ENCODE data around the gene GNA15. TPM values are rescaled to one million over a fixed set of nuclear protein-coding genes. Genes with fewer than 3 reads are reported as not detected.

Gene GNA15
- total RNA-seq, 1 experiment from 2014 or later, result not detected

DNA sequence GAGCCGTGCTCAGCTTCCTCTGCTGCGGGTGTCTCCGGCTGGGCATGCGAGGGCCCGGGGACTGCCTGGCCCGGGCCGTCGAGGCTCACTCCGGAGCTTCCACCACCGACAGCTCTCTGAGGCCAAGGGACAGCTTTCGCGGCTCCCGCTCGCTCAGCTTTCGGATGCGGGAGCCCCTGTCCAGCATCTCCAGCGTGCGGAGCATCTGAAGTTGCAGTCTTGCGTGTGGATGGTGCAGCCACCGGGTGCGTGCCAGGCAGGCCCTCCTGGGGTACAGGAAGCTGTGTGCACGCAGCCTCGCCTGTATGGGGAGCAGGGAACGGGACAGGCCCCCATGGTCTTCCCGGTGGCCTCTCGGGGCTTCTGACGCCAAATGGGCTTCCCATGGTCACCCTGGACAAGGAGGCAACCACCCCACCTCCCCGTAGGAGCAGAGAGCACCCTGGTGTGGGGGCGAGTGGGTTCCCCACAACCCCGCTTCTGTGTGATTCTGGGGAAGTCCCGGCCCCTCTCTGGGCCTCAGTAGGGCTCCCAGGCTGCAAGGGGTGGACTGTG, 44.0 kb downstream of the GNA15 start:
- no peaks in the 10 kb centered on the region for H3K9me3 ChIP-seq
- H3K27me3 Mint-ChIP-seq (ENCODE audit: insufficient read depth, unreplicated experiment), result no peaks in the 10 kb centered on the region
- H3K27me3 ChIP-seq (replicated peaks; ENCODE audit: control insufficient read depth, insufficient read depth, low read length), result no peaks in the 10 kb centered on the region
- no peak overlapping the region for H3K4me3 ChIP-seq (ENCODE audit: low read depth, low read length)
- H3K27ac Mint-ChIP-seq (ENCODE audit: unreplicated experiment), result no peak overlapping the region
- ChIA-PET CTCF (interaction anchor here (0.6 kb wide), 1 partner anchor 19 kb away, joined by 5 read pairs; no protein-coding TSS in a partner anchor), POLR2A (no interaction called here)
- no peak overlapping the region for H3K4me3 Mint-ChIP-seq (ENCODE audit: unreplicated experiment)
- intact Hi-C loops (cut with micrococcal nuclease; ENCODE audit: unreplicated experiment), result no loop called here
- no peaks in the 10 kb centered on the region for H3K9me3 Mint-ChIP-seq (ENCODE audit: unreplicated experiment)
- TF ChIP-seq, protein P1, sequence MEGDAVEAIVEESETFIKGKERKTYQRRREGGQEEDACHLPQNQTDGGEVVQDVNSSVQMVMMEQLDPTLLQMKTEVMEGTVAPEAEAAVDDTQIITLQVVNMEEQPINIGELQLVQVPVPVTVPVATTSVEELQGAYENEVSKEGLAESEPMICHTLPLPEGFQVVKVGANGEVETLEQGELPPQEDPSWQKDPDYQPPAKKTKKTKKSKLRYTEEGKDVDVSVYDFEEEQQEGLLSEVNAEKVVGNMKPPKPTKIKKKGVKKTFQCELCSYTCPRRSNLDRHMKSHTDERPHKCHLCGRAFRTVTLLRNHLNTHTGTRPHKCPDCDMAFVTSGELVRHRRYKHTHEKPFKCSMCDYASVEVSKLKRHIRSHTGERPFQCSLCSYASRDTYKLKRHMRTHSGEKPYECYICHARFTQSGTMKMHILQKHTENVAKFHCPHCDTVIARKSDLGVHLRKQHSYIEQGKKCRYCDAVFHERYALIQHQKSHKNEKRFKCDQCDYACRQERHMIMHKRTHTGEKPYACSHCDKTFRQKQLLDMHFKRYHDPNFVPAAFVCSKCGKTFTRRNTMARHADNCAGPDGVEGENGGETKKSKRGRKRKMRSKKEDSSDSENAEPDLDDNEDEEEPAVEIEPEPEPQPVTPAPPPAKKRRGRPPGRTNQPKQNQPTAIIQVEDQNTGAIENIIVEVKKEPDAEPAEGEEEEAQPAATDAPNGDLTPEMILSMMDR (IDR thresholded peaks at IDR 0.05; ENCODE audit: insufficient read depth in 1 of 2, low read depth in 1 of 2, low read length in 1 of 2, severe bottlenecking in 1 of 2, unreplicated experiment in 1 of 2), result no peak
- BruUV-seq (replicated peaks), result no TSS peak
- no peaks in the 10 kb centered on the region for H3K36me3 Mint-ChIP-seq (ENCODE audit: insufficient read depth, unreplicated experiment)
- no peaks in the 10 kb centered on the region for H3K4me1 ChIP-seq
- H3K4me1 Mint-ChIP-seq (ENCODE audit: low read depth, unreplicated experiment), result no peaks in the 10 kb centered on the region
- no peak for DNase-seq
- no peaks in the 10 kb centered on the region for H3K36me3 ChIP-seq (ENCODE audit: control insufficient read depth, insufficient read depth, low read length)

DNA sequence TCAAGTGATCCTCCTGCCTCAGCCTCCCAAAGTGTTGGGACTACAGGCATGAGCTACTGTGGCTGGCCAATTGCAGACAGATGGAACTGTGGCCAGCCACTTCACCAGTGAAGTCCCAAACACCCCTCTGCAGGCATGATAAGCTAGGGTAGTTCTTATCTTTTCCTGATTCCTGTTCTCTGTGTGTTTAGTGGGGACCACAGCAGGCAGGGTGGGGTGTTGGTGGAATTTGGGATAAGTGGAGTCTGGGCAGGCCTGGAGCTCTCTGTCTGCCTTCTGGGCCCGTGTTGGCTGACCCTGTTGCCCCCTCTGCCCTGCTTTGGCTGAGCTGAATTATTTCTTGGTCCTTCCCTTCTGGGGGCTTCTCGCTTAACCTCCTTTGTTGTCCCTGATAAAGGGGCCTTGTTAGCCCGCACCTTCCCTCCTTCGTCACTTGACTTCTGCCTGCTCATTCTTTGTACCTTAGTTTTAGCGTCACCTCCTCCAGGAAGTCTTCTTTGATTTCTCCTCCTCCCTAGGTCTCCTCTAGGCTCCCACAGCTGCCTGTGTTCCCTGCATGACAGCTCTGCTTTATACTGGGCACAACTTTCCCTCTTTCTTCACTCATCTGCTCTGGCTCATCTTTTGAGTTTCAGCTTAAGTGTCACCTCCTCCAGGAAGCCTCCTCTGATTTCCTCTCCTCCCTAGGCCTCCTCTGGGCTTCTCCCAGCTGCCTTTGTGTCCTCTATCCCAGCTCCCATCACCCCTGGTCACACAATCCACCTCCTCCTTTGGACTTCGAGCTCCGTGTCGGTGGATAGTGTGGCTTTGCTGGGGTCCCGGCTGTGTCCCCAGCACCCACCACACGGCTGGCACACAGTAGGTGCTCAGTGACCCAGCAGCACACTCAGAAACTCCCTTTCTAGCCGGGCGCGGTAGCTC, 48.1 kb downstream of the GNA15 start:
- intact Hi-C loops (cut with micrococcal nuclease; ENCODE audit: unreplicated experiment), result no loop called here
- Mint-ChIP-seq H3K36me3 (ENCODE audit: insufficient read depth, unreplicated experiment) (peaks cover 9% of the 10 kb centered on the region), H3K27ac (ENCODE audit: unreplicated experiment) (no peak overlapping the region), H3K4me3 (ENCODE audit: unreplicated experiment) (peak overlapping the region; percentile 82), H3K4me1 (ENCODE audit: low read depth, unreplicated experiment) (peaks cover 14% of the 10 kb centered on the region), H3K9me3 (ENCODE audit: unreplicated experiment) (no peaks in the 10 kb centered on the region), H3K27me3 (ENCODE audit: insufficient read depth, unreplicated experiment) (no peaks in the 10 kb centered on the region)
- ChIA-PET CTCF (no interaction called here), POLR2A (no interaction called here)
- no TSS peak for BruUV-seq (replicated peaks)
- Histone ChIP-seq H3K4me3 (ENCODE audit: low read depth, low read length) (no peak overlapping the region), H3K27me3 (replicated peaks; ENCODE audit: control insufficient read depth, insufficient read depth, low read length) (no peaks in the 10 kb centered on the region), H3K9me3 (no peaks in the 10 kb centered on the region), H3K36me3 (ENCODE audit: control insufficient read depth, insufficient read depth, low read length) (no peaks in the 10 kb centered on the region), H3K4me1 (peaks cover 9% of the 10 kb centered on the region; the same call in 1 of the 2 replicates)
- DNase-seq, result no peak
- TF ChIP-seq, protein P1 (IDR thresholded peaks at IDR 0.05; ENCODE audit: insufficient read depth in 1 of 2, low read depth in 1 of 2, low read length in 1 of 2, severe bottlenecking in 1 of 2, unreplicated experiment in 1 of 2), result no peak

DNA sequence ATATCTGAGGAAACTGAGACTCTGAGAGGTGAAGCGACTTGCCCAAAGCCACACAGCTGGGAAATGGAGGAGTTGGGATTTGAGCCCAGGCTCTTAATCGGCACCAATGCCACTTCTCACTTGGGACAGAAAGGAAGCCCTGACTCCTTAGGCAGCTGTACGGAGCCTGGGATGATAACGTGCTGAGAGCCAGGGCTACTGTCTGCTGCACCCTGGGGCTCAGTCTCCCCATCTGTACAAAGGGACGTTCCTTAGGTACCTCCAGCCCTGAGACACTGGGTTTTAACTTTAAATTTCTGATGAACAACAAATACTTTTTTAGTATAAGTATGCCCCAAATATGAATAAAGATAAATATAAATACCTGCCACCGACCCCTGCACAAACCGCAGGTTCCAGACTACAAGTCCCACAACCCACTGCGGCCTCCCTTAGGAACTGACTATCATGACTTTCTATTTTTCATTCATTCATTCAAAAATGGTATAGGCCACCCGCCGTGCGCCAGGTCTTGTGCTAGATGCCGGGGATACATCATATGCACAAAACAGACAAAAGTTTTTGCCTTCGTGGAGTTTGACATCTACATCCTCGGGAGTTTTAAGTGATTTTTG, 49.1 kb downstream of the GNA15 start:
- Mint-ChIP-seq H3K9me3 (ENCODE audit: unreplicated experiment) (no peaks in the 10 kb centered on the region), H3K27me3 (ENCODE audit: insufficient read depth, unreplicated experiment) (no peaks in the 10 kb centered on the region), H3K27ac (ENCODE audit: unreplicated experiment) (peak overlapping the region; percentile 99), H3K4me1 (ENCODE audit: low read depth, unreplicated experiment) (peaks cover 14% of the 10 kb centered on the region), H3K36me3 (ENCODE audit: insufficient read depth, unreplicated experiment) (peaks cover 10% of the 10 kb centered on the region), H3K4me3 (ENCODE audit: unreplicated experiment) (peak overlapping the region; percentile 82)
- Histone ChIP-seq H3K27me3 (replicated peaks; ENCODE audit: control insufficient read depth, insufficient read depth, low read length) (no peaks in the 10 kb centered on the region), H3K36me3 (ENCODE audit: control insufficient read depth, insufficient read depth, low read length) (no peaks in the 10 kb centered on the region), H3K4me1 (peaks cover 9% of the 10 kb centered on the region; the same call in 1 of the 2 replicates), H3K4me3 (ENCODE audit: low read depth, low read length) (peak overlapping the region; percentile 68), H3K9me3 (no peaks in the 10 kb centered on the region)
- POLR2A ChIA-PET, result no interaction called here
- CTCF ChIA-PET, result no interaction called here
- intact Hi-C loops (cut with micrococcal nuclease; ENCODE audit: unreplicated experiment), result no loop called here
- peak in 1 of 2 experiments; percentile 60 for DNase-seq
- TF ChIP-seq, protein P1 (IDR thresholded peaks at IDR 0.05; ENCODE audit: insufficient read depth in 1 of 2, low read depth in 1 of 2, low read length in 1 of 2, severe bottlenecking in 1 of 2, unreplicated experiment in 1 of 2), result no peak
- BruUV-seq (replicated peaks), result no TSS peak

Measured in Caco-2 (cell line).